HEK293 (cell line): ENCODE data around the gene TMA7B.

Experiments
- CTCF ChIA-PET: fragments of 350-600 bp; formaldehyde crosslinking; extraction: SDS; loops from one replicate; lab custom pipeline; 2021; ENCODE audit warnings: antibody characterized with exemption; lab: Yijun Ruan, JAX
- POLR2A ChIA-PET: fragments of 300-600 bp; formaldehyde crosslinking; extraction: SDS; loops from one replicate; lab custom pipeline; 2020; ENCODE audit warnings: antibody characterized with exemption, inconsistent platforms; lab: Yijun Ruan, JAX
- H3K27ac ChIP-seq: fragments of 200-500 bp; sonication (Bioruptor generic); 2 replicates; pipeline ENCODE4 v1.5.1; 2014; ENCODE audit warnings: low read depth, low read length, control low read depth, inconsistent platforms; ENCODE audit errors: extremely low read depth
- H3K36me3 ChIP-seq, 2 experiments: fragments of 200-500 bp in 1 of 2; sonication (Bioruptor generic) in 1 of 2; 1 replicate in 1 of 2; 2 replicates in 1 of 2; pipeline ENCODE4 v1.5.1; 2014 to 2017; ENCODE audit warnings: inconsistent platforms in 2 of 2, low read length in 2 of 2; ENCODE audit not compliant: control insufficient read depth in 2 of 2, insufficient read depth in 1 of 2
- H3K4me1 ChIP-seq: fragments of 200-500 bp; sonication (Bioruptor generic); 2 replicates; pipeline ENCODE4 v1.5.1; 2014; ENCODE audit warnings: mild to moderate bottlenecking, low read length, inconsistent platforms; ENCODE audit not compliant: control insufficient read depth, insufficient read depth
- H3K4me3 ChIP-seq: 2 replicates; pipeline ENCODE4 v1.5.1; 2011; ENCODE audit warnings: low read depth, mild to moderate bottlenecking, control low read depth, low read length, moderate library complexity
- H3K9me3 ChIP-seq: fragments of 200-500 bp; sonication (Bioruptor generic); 2 replicates; pipeline ENCODE4 v1.5.1; 2014; ENCODE audit warnings: low read depth, low read length, inconsistent platforms; ENCODE audit not compliant: control insufficient read depth, insufficient read depth
- GLIS1 ChIP-seq: fragments of 450-650 bp; formaldehyde crosslinking; IDR thresholded peaks from 2 replicates; pipeline ENCODE4 v1.5.1; 2016; ENCODE audit warnings: missing biosample characterization, missing genetic modification characterization
- KLF10 ChIP-seq: fragments of 450-650 bp; IDR thresholded peaks from 2 replicates; pipeline ENCODE4 v1.5.1; 2018; ENCODE audit warnings: missing biosample characterization, mild to moderate bottlenecking, missing genetic modification characterization
- OSR2 ChIP-seq: fragments of 450-650 bp; formaldehyde crosslinking; IDR thresholded peaks from 2 replicates; pipeline ENCODE4 v1.5.1; 2016; ENCODE audit warnings: missing biosample characterization, missing genetic modification characterization
- ZBTB17 ChIP-seq: fragments of 450-650 bp; formaldehyde crosslinking; IDR thresholded peaks from 2 replicates; pipeline ENCODE4 v1.5.1; 2016; ENCODE audit warnings: missing biosample characterization, missing genetic modification characterization
- ZBTB20 ChIP-seq: fragments of 450-650 bp; formaldehyde crosslinking; IDR thresholded peaks from 2 replicates; pipeline ENCODE4 v1.5.1; 2016; ENCODE audit warnings: missing biosample characterization, missing genetic modification characterization
- ZEB2 ChIP-seq: fragments of 450-650 bp; formaldehyde crosslinking; IDR thresholded peaks from 2 replicates; pipeline ENCODE4 v1.5.1; 2016; ENCODE audit warnings: missing biosample characterization, missing genetic modification characterization
- ZNF112 ChIP-seq: fragments of 450-650 bp; formaldehyde crosslinking; IDR thresholded peaks from 2 replicates; pipeline ENCODE4 v1.5.0; 2017; ENCODE audit warnings: missing biosample characterization, missing genetic modification characterization
- ZNF121 ChIP-seq: fragments of 450-650 bp; formaldehyde crosslinking; IDR thresholded peaks from 2 replicates; pipeline ENCODE4 v1.5.1; 2016; ENCODE audit warnings: missing biosample characterization, missing genetic modification characterization
- ZNF140 ChIP-seq: fragments of 450-650 bp; formaldehyde crosslinking; IDR thresholded peaks from 2 replicates; pipeline ENCODE4 v1.5.1; 2016; ENCODE audit warnings: missing biosample characterization, missing genetic modification characterization
- ZNF155 ChIP-seq: fragments of 450-650 bp; formaldehyde crosslinking; IDR thresholded peaks from 2 replicates; pipeline ENCODE4 v1.5.1; 2016; ENCODE audit warnings: missing biosample characterization, missing genetic modification characterization
- ZNF169 ChIP-seq: fragments of 450-650 bp; formaldehyde crosslinking; IDR thresholded peaks from 2 replicates; pipeline ENCODE4 v1.5.1; 2016; ENCODE audit warnings: missing biosample characterization, missing genetic modification characterization
- ZNF2 ChIP-seq: fragments of 450-650 bp; formaldehyde crosslinking; IDR thresholded peaks from 2 replicates; pipeline ENCODE4 v1.5.1; 2016; ENCODE audit warnings: missing biosample characterization, missing genetic modification characterization
- ZNF266 ChIP-seq: fragments of 450-650 bp; formaldehyde crosslinking; IDR thresholded peaks from 2 replicates; pipeline ENCODE4 v1.5.1; 2016; ENCODE audit warnings: missing biosample characterization, missing genetic modification characterization, low read depth
- ZNF354C ChIP-seq: fragments of 450-650 bp; formaldehyde crosslinking; IDR thresholded peaks from 2 replicates; pipeline ENCODE4 v1.5.1; 2016; ENCODE audit warnings: missing biosample characterization, missing genetic modification characterization, low read depth, borderline replicate concordance
- ZNF37A ChIP-seq: fragments of 450-650 bp; IDR thresholded peaks from 2 replicates; pipeline ENCODE4 v1.5.1; 2018; ENCODE audit warnings: missing biosample characterization, missing genetic modification characterization
- ZNF48 ChIP-seq: fragments of 450-650 bp; formaldehyde crosslinking; IDR thresholded peaks from 2 replicates; pipeline ENCODE4 v1.5.1; 2016; ENCODE audit warnings: missing biosample characterization, missing genetic modification characterization
- ZNF510 ChIP-seq: fragments of 450-650 bp; formaldehyde crosslinking; IDR thresholded peaks from 2 replicates; pipeline ENCODE4 v1.5.1; 2018; ENCODE audit warnings: mild to moderate bottlenecking, missing genetic modification characterization, missing biosample characterization; ENCODE audit not compliant: insufficient replicate concordance
- ZNF529 ChIP-seq: fragments of 450-650 bp; formaldehyde crosslinking; IDR thresholded peaks from 2 replicates; pipeline ENCODE4 v1.5.1; 2017; ENCODE audit warnings: missing genetic modification characterization, missing biosample characterization; ENCODE audit not compliant: insufficient replicate concordance
- ZNF571 ChIP-seq: fragments of 450-650 bp; formaldehyde crosslinking; IDR thresholded peaks from 2 replicates; pipeline ENCODE4 v1.5.0; 2017; ENCODE audit warnings: missing biosample characterization, missing genetic modification characterization
- ZNF664 ChIP-seq: fragments of 450-650 bp; formaldehyde crosslinking; IDR thresholded peaks from 2 replicates; pipeline ENCODE4 v1.5.1; 2016; ENCODE audit warnings: missing biosample characterization, missing genetic modification characterization
- ZNF76 ChIP-seq: fragments of 450-650 bp; formaldehyde crosslinking; IDR thresholded peaks from 2 replicates; pipeline ENCODE4; 2016; ENCODE audit warnings: low read depth, missing biosample characterization, missing genetic modification characterization, borderline replicate concordance
- TF ChIP-seq, protein P1 (sequence below): fragments of 450-650 bp; formaldehyde crosslinking; IDR thresholded peaks from 2 replicates; pipeline ENCODE4 v1.5.1; 2016; ENCODE audit warnings: missing biosample characterization, missing genetic modification characterization, low read depth
- TF ChIP-seq, protein P2 (sequence below): fragments of 450-650 bp; formaldehyde crosslinking; IDR thresholded peaks from 2 replicates; pipeline ENCODE4 v1.5.1; 2016; ENCODE audit warnings: missing biosample characterization, missing genetic modification characterization

Gene TMA7B

GRCh38 chr22:39965748-39966147 is 5.6 kb downstream of the TMA7B start:
- no peaks in the 10 kb centered on the region for H3K4me1 ChIP-seq
- TF ChIP-seq ZNF48 (tag by site-specific recombination) (no peak), ZNF37A (tag by site-specific recombination) (no peak), ZNF76 (tag by site-specific recombination) (no peak), ZBTB20 (tag by site-specific recombination) (no peak), ZBTB17 (no peak), ZNF510 (tag by site-specific recombination) (no peak), KLF10 (no peak), ZNF140 (tag by site-specific recombination) (no peak), ZNF529 (tag by site-specific recombination) (no peak), ZNF664 (tag by site-specific recombination) (no peak), GLIS1 (tag by site-specific recombination) (no peak), ZNF121 (tag by site-specific recombination) (no peak), ZNF155 (tag by site-specific recombination) (no peak), OSR2 (tag by site-specific recombination) (no peak), ZNF2 (tag by site-specific recombination) (no peak), ZNF571 (tag by site-specific recombination) (no peak), ZNF112 (tag by site-specific recombination) (no peak)
- TF ChIP-seq, protein P1, sequence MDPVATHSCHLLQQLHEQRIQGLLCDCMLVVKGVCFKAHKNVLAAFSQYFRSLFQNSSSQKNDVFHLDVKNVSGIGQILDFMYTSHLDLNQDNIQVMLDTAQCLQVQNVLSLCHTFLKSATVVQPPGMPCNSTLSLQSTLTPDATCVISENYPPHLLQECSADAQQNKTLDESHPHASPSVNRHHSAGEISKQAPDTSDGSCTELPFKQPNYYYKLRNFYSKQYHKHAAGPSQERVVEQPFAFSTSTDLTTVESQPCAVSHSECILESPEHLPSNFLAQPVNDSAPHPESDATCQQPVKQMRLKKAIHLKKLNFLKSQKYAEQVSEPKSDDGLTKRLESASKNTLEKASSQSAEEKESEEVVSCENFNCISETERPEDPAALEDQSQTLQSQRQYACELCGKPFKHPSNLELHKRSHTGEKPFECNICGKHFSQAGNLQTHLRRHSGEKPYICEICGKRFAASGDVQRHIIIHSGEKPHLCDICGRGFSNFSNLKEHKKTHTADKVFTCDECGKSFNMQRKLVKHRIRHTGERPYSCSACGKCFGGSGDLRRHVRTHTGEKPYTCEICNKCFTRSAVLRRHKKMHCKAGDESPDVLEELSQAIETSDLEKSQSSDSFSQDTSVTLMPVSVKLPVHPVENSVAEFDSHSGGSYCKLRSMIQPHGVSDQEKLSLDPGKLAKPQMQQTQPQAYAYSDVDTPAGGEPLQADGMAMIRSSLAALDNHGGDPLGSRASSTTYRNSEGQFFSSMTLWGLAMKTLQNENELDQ (tag by site-specific recombination) = no peak
- TF ChIP-seq, protein P2, sequence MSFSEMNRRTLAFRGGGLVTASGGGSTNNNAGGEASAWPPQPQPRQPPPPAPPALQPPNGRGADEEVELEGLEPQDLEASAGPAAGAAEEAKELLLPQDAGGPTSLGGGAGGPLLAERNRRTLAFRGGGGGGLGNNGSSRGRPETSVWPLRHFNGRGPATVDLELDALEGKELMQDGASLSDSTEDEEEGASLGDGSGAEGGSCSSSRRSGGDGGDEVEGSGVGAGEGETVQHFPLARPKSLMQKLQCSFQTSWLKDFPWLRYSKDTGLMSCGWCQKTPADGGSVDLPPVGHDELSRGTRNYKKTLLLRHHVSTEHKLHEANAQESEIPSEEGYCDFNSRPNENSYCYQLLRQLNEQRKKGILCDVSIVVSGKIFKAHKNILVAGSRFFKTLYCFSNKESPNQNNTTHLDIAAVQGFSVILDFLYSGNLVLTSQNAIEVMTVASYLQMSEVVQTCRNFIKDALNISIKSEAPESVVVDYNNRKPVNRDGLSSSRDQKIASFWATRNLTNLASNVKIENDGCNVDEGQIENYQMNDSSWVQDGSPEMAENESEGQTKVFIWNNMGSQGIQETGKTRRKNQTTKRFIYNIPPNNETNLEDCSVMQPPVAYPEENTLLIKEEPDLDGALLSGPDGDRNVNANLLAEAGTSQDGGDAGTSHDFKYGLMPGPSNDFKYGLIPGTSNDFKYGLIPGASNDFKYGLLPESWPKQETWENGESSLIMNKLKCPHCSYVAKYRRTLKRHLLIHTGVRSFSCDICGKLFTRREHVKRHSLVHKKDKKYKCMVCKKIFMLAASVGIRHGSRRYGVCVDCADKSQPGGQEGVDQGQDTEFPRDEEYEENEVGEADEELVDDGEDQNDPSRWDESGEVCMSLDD (tag by site-specific recombination) = no peak
- TF ChIP-seq, all 188 proteins: peak for 0
- ChIA-PET CTCF (interaction anchor here (1.2 to 1.4 kb wide), 2 partner anchors 9 to 18 kb away, joined by 3 to 4 read pairs; no protein-coding TSS in a partner anchor), POLR2A (no interaction called here)
- Histone ChIP-seq H3K4me3 (no peak overlapping the region), H3K9me3 (no peaks in the 10 kb centered on the region), H3K27ac (no peak overlapping the region), H3K36me3 (no peaks in the 10 kb centered on the region)

DNA sequence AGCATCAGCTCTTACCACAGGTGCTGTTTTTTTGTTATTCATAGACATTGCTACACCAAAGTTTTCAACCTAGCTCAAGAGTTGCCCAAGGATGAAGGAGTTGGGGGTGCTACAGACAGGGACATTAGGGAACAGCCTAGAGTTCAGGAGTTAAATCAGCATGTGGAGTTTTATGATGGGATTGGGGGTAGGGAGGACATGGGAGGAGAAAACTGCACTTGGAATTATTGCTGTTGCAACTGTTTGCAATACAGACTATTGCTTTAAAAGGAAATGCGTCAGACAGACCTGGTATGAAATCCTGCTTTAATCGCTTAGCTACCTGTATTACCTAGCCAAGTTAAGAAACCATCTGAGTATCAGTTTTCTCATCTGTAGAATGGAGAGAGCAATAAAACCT is 6.3 kb downstream of the TMA7B start:
- POLR2A ChIA-PET = no interaction called here
- TF ChIP-seq ZNF169 (tag by site-specific recombination) = no peak
- TF ChIP-seq ZNF266 (tag by site-specific recombination) = no peak
- no peak for TF ChIP-seq ZNF354C (tag by site-specific recombination)
- TF ChIP-seq ZEB2 (tag by site-specific recombination) = no peak
- no peaks in the 10 kb centered on the region for H3K36me3 ChIP-seq
- H3K4me1 ChIP-seq = no peaks in the 10 kb centered on the region
- H3K27ac ChIP-seq = no peak overlapping the region
- no peak overlapping the region for H3K4me3 ChIP-seq
- H3K9me3 ChIP-seq = no peaks in the 10 kb centered on the region
- CTCF ChIA-PET = no interaction called here
